ENCODE data around the gene ZSWIM6.

ZSWIM6 gene

DNA sequence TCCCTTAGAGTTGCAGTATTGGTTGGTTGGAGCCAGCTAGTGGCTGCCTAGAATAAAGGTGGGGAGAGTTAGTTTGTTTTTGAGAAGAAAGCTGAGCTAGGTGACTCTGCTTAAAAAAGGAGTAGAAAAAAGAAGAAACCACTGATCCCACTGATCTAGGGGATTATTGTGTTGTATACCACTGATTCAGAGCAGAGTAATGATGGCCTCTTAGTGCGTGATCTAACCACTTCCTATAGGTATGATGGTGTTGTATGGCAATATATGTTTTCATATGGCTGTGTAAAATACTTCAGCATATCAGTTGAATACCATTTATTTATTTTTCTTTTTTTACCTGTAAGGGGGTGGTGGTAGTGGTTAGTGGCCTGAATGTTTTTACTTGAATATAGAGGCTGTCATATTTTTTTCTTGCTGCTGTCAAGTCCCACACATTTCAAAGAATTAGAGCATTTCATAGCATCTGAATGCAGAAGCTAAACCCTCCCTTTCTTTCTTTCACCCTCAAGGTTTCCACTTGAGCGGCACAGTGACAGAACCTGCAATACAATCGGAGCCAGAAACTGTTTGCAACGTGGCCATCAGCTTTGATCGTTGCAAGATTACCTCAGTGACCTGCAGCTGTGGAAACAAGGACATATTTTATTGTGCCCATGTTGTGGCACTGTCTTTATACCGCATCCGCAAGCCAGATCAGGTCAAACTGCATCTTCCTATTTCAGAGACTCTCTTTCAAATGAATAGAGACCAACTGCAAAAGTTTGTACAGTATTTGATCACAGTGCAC lies 140.3 kb downstream of the ZSWIM6 start:
- Histone ChIP-seq H3K27me3 (ENCODE audit: insufficient read depth, low read length) (no peaks in the 10 kb centered on the region), H3K27ac (ENCODE audit: low read depth, low read length, poor library complexity, severe bottlenecking) (no peak overlapping the region), H3K9ac (ENCODE audit: low read length) (no peak overlapping the region), H3K9me3 (ENCODE audit: low read length) (no peaks in the 10 kb centered on the region), H2AFZ (ENCODE audit: low read length) (no peak overlapping the region), H3K36me3 (ENCODE audit: insufficient read depth, low read length) (no peaks in the 10 kb centered on the region), H3K4me3 (ENCODE audit: low read depth, low read length, poor library complexity, severe bottlenecking) (no peak overlapping the region), H3F3A (ENCODE audit: insufficient read depth, low read length) (no peaks in the 10 kb centered on the region), H3K4me1 (ENCODE audit: insufficient read depth, low read length, severe bottlenecking) (no peaks in the 10 kb centered on the region), H3K9me2 (ENCODE audit: low read depth, low read length) (no peaks in the 10 kb centered on the region), H4K20me1 (ENCODE audit: insufficient read depth, low read length) (no peaks in the 10 kb centered on the region), H3K4me2 (ENCODE audit: low read length) (no peak overlapping the region), H3K79me2 (ENCODE audit: insufficient read depth, low read length) (no peaks in the 10 kb centered on the region)
- TF ChIP-seq, protein P1, sequence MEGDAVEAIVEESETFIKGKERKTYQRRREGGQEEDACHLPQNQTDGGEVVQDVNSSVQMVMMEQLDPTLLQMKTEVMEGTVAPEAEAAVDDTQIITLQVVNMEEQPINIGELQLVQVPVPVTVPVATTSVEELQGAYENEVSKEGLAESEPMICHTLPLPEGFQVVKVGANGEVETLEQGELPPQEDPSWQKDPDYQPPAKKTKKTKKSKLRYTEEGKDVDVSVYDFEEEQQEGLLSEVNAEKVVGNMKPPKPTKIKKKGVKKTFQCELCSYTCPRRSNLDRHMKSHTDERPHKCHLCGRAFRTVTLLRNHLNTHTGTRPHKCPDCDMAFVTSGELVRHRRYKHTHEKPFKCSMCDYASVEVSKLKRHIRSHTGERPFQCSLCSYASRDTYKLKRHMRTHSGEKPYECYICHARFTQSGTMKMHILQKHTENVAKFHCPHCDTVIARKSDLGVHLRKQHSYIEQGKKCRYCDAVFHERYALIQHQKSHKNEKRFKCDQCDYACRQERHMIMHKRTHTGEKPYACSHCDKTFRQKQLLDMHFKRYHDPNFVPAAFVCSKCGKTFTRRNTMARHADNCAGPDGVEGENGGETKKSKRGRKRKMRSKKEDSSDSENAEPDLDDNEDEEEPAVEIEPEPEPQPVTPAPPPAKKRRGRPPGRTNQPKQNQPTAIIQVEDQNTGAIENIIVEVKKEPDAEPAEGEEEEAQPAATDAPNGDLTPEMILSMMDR (IDR thresholded peaks at IDR 0.05; ENCODE audit: low read length), result no peak
- TF ChIP-seq EZH2 (IDR thresholded peaks at IDR 0.05; ENCODE audit: borderline replicate concordance, low read length), result no peak

DNA sequence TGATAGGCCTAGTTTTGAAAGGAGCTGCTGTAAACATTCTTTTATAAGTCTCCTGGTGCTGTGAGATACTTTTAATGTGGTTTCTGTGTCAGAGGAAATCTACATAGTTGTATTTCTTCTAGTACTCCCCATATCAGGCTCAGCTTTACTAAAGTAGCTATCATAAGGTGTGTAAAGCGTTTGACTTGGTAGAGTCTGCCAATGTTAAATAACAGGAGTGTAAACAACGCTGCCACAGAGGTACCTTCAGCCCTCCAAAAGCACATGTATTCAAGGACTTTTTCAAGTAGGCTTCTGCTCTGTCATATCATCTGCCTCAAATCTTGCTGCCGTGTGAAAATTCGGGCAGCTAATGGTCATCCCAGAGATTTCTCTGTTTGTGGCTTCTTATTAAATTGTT lies 142.7 kb downstream of the ZSWIM6 start:
- Histone ChIP-seq H3K4me2 (ENCODE audit: low read length) (no peak overlapping the region), H3K27ac (ENCODE audit: low read depth, low read length, poor library complexity, severe bottlenecking) (no peak overlapping the region), H2AFZ (ENCODE audit: low read length) (no peak overlapping the region), H3K36me3 (ENCODE audit: insufficient read depth, low read length) (no peaks in the 10 kb centered on the region), H3K79me2 (ENCODE audit: insufficient read depth, low read length) (no peaks in the 10 kb centered on the region), H3K4me1 (ENCODE audit: insufficient read depth, low read length, severe bottlenecking) (no peaks in the 10 kb centered on the region), H3K9ac (ENCODE audit: low read length) (no peak overlapping the region), H3K4me3 (ENCODE audit: low read depth, low read length, poor library complexity, severe bottlenecking) (no peak overlapping the region), H3K9me3 (ENCODE audit: low read length) (no peaks in the 10 kb centered on the region), H4K20me1 (ENCODE audit: insufficient read depth, low read length) (no peaks in the 10 kb centered on the region), H3K27me3 (ENCODE audit: insufficient read depth, low read length) (no peaks in the 10 kb centered on the region), H3K9me2 (ENCODE audit: low read depth, low read length) (no peaks in the 10 kb centered on the region), H3F3A (ENCODE audit: insufficient read depth, low read length) (no peaks in the 10 kb centered on the region)
- no peak for TF ChIP-seq EZH2 (IDR thresholded peaks at IDR 0.05; ENCODE audit: borderline replicate concordance, low read length)
- TF ChIP-seq, protein P1 (IDR thresholded peaks at IDR 0.05; ENCODE audit: low read length), result no peak

DNA sequence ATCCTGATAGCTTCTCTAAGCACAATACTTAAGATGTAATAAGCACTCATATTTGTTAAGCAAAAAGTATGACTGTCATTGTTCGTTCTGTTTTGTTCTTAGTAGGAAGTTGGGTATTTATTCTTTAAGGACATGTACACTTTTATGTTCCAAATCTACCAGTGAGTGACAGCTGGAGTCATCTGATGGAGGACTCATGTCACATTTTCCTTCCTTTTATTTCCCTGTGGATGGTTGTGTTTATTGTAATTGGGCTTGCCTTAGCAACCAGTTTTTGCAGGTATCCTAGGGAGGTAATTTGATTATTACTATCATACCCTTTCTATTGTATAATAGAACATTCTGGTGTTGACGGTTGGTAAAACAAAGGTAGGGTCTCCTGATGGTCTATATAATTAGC lies 145.7 kb downstream of the ZSWIM6 start:
- no peaks in the 10 kb centered on the region for H3K27me3 ChIP-seq (ENCODE audit: insufficient read depth, low read length)
- no peak overlapping the region for H3K27ac ChIP-seq (ENCODE audit: low read depth, low read length, poor library complexity, severe bottlenecking)
- H3K4me1 ChIP-seq (ENCODE audit: insufficient read depth, low read length, severe bottlenecking), result no peaks in the 10 kb centered on the region
- no peak for TF ChIP-seq EZH2 (IDR thresholded peaks at IDR 0.05; ENCODE audit: borderline replicate concordance, low read length)
- TF ChIP-seq, protein P1 (IDR thresholded peaks at IDR 0.05; ENCODE audit: low read length), result no peak
- no peaks in the 10 kb centered on the region for H3K36me3 ChIP-seq (ENCODE audit: insufficient read depth, low read length)
- H3F3A ChIP-seq (ENCODE audit: insufficient read depth, low read length), result no peaks in the 10 kb centered on the region
- no peaks in the 10 kb centered on the region for H4K20me1 ChIP-seq (ENCODE audit: insufficient read depth, low read length)
- H3K4me2 ChIP-seq (ENCODE audit: low read length), result no peak overlapping the region
- H3K79me2 ChIP-seq (ENCODE audit: insufficient read depth, low read length), result no peaks in the 10 kb centered on the region
- H2AFZ ChIP-seq (ENCODE audit: low read length), result no peak overlapping the region
- H3K9me2 ChIP-seq (ENCODE audit: low read depth, low read length), result no peaks in the 10 kb centered on the region
- no peaks in the 10 kb centered on the region for H3K9me3 ChIP-seq (ENCODE audit: low read length)
- H3K9ac ChIP-seq (ENCODE audit: low read length), result no peak overlapping the region
- no peak overlapping the region for H3K4me3 ChIP-seq (ENCODE audit: low read depth, low read length, poor library complexity, severe bottlenecking)
